PC-3 (cell line): ENCODE measurements around the gene MRPL9.
"Not testable (repeated sequence)": the region's sequence is repeated elsewhere in the genome, so short reads cannot be mapped to it uniquely, and the experiment has no call there.

Source experiments
- EZH2 ChIP-seq: fragments of 300-600 bp; sonication (generic); IDR thresholded peaks from one replicate; pipeline ENCODE4 v1.6.1; 2017; ENCODE audit warnings: antibody characterized with exemption, mild to moderate bottlenecking, low read length; ENCODE audit not compliant: unreplicated experiment
- EZH2phosphoT487 ChIP-seq: fragments of 300-600 bp; sonication (generic); IDR thresholded peaks from 2 replicates; pipeline ENCODE4 v1.6.1; 2018; ENCODE audit warnings: mild to moderate bottlenecking, antibody characterized with exemption, low read length, borderline replicate concordance
- TF ChIP-seq, protein P1 (sequence below): fragments of 300-600 bp; sonication (generic); conservative IDR thresholded peaks from 2 replicates; pipeline ENCODE4 v1.5.1; 2017; ENCODE audit warnings: antibody characterized with exemption, low read depth, mild to moderate bottlenecking, low read length

- TF ChIP-seq, protein P1, sequence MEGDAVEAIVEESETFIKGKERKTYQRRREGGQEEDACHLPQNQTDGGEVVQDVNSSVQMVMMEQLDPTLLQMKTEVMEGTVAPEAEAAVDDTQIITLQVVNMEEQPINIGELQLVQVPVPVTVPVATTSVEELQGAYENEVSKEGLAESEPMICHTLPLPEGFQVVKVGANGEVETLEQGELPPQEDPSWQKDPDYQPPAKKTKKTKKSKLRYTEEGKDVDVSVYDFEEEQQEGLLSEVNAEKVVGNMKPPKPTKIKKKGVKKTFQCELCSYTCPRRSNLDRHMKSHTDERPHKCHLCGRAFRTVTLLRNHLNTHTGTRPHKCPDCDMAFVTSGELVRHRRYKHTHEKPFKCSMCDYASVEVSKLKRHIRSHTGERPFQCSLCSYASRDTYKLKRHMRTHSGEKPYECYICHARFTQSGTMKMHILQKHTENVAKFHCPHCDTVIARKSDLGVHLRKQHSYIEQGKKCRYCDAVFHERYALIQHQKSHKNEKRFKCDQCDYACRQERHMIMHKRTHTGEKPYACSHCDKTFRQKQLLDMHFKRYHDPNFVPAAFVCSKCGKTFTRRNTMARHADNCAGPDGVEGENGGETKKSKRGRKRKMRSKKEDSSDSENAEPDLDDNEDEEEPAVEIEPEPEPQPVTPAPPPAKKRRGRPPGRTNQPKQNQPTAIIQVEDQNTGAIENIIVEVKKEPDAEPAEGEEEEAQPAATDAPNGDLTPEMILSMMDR: not testable (repeated sequence)
- not testable (repeated sequence) for TF ChIP-seq EZH2, EZH2phosphoT487
Measured at GRCh38 chr1:151769270-151769669, 6.0 kb upstream of the MRPL9 start.
